Measurements from ENCODE around the gene MUC4.

DNA sequence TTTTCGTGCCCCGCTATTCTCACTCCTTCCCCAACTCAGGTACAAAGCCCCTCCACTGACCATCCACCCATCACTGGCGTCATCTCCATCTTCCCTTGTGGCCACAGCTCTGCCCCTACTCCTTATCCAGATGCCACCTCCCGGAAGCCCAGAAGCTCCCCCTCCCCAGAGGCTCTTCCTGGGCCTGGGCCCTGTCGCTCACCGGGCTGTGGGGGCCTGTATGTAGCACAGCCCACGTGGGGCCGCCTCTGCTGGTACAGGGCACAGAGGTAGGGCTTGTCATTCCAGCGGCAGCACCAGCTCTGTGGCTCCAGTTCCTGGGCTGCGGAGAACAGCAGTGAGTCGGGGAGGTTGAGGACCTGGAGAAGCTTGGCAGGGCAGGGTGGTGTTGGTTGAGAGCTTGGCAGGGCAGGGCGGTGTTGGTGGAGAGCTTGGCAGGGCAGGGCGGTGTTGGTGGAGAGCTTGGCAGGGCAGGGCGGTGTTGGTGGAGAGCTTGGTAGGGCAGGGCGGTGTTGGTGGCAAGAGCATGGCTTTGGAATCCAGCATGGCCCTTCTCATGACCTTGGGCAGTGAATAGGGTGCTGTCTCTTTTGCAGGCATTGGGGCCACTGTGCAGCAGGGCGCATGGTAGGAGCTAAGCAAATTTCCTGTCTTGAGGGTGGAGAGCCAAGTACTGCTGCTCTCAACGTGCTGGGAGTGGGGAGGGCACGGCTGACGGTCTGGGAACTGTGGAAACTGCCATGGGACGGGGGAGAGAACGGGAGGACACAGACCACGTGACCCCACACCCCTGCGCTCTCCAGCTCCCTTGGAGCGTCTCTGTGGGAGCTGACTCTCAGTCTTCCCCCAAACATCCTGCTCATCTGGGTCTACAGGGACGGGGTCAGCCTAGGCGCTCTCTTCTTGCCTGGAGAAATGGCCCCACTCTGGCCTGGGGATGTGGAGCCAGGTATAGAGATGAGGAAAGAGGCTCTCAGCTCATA is 47.6 kb downstream of the MUC4 start:
- TF ChIP-seq MXI1 (conservative IDR thresholded peaks at IDR 0.05; ENCODE audit: poor library complexity, severe bottlenecking) (no peak), POLR2AphosphoS5 (IDR thresholded peaks at IDR 0.05) (no peak), EZH2 (IDR thresholded peaks at IDR 0.05; ENCODE audit: borderline replicate concordance, insufficient read depth, low read length, poor library complexity, severe bottlenecking) (no peak)
- TF ChIP-seq, protein P1, sequence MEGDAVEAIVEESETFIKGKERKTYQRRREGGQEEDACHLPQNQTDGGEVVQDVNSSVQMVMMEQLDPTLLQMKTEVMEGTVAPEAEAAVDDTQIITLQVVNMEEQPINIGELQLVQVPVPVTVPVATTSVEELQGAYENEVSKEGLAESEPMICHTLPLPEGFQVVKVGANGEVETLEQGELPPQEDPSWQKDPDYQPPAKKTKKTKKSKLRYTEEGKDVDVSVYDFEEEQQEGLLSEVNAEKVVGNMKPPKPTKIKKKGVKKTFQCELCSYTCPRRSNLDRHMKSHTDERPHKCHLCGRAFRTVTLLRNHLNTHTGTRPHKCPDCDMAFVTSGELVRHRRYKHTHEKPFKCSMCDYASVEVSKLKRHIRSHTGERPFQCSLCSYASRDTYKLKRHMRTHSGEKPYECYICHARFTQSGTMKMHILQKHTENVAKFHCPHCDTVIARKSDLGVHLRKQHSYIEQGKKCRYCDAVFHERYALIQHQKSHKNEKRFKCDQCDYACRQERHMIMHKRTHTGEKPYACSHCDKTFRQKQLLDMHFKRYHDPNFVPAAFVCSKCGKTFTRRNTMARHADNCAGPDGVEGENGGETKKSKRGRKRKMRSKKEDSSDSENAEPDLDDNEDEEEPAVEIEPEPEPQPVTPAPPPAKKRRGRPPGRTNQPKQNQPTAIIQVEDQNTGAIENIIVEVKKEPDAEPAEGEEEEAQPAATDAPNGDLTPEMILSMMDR (IDR thresholded peaks at IDR 0.05; ENCODE audit: poor library complexity, severe bottlenecking) = no peak
